HCT116 (cell line): Measurements from ENCODE around the gene ZHX3. TPM values are rescaled to one million over a fixed set of nuclear protein-coding genes. Genes with fewer than 3 reads are reported as not detected.

ENCODE experiments used
- ATAC-seq: fragments of 200-7000 bp; cut with Tn5 transposase; 2 replicates; pipeline ENCODE4 v1.9.1; 2020; ENCODE audit warnings: mild to moderate bottlenecking, moderate library complexity
- BruUV-seq: library from RNA; stranded (reverse); fragments of 400-500 nt; replicated peaks from 2 replicates; lab custom pipeline; 2021; lab: Mats Ljungman, UMichigan
- CTCF ChIA-PET: fragments of 300-600 bp; sonication (Branson Sonifier 250); formaldehyde crosslinking; loops from one replicate; lab custom pipeline; 2021; ENCODE audit warnings: antibody characterized with exemption; lab: Charles Lee
- POLR2A ChIA-PET: fragments of 300-600, 350-600 bp; sonication (Branson Sonifier 250); formaldehyde crosslinking; loops from one replicate; lab custom pipeline; 2021; ENCODE audit warnings: antibody characterized with exemption; lab: Charles Lee
- RAD21 ChIA-PET, 2 experiments: fragments of 300-600 bp; sonication (Branson Sonifier 250); formaldehyde crosslinking; loops; one replicate each; lab custom pipeline; 2023; ENCODE audit warnings: low total read pairs in 2 of 2; ENCODE audit not compliant: uncharacterized antibody in 2 of 2, unreplicated experiment in 2 of 2, low non-redundant PET in 1 of 2; lab: Charles Lee
- DNase-seq: peaks from one replicate; pipeline ENCODE4 v3.0.0-alpha.2; 2010; ENCODE audit warnings: low read depth, low spot score
- H2AFZ ChIP-seq: fragments of 200-600 bp; shearing (Covaris generic), sonication (generic); 2 replicates; pipeline ENCODE4 v1.6.1; 2017; ENCODE audit warnings: low read depth, mixed run types, mixed read lengths, antibody characterized with exemption, low read length; ENCODE audit not compliant: poor library complexity, severe bottlenecking
- H3K27ac ChIP-seq: 2 replicates; pipeline ENCODE4 v1.5.1; 2012; ENCODE audit warnings: low read depth, low read length
- H3K27me3 ChIP-seq: fragments of 200-600 bp; sonication (generic); 2 replicates; pipeline ENCODE4 v1.6.1; 2016; ENCODE audit warnings: mixed run types, low read length, mixed read lengths; ENCODE audit not compliant: insufficient read depth
- H3K36me3 ChIP-seq, 2 experiments: fragments of 200-500 bp in 1 of 2; fragments of 200-600 bp in 1 of 2; sonication (Bioruptor generic) in 1 of 2; sonication (generic) in 1 of 2; 2 replicates each; pipeline versions ENCODE4 v1.5.1 to v1.6.1; 2014 to 2016; ENCODE audit warnings: low read length in 2 of 2, inconsistent platforms in 1 of 2, mixed read lengths in 1 of 2, mixed run types in 1 of 2; ENCODE audit not compliant: insufficient read depth in 2 of 2, control insufficient read depth in 1 of 2
- H3K4me1 ChIP-seq, 2 experiments: fragments of 200-600 bp in 1 of 2; sonication (generic) in 1 of 2; 2 replicates each; pipeline versions ENCODE4 v1.5.1 to v1.6.1; 2012 to 2017; ENCODE audit warnings: low read length in 2 of 2, inconsistent platforms in 1 of 2, mild to moderate bottlenecking in 1 of 2, mixed read lengths in 1 of 2, mixed run types in 1 of 2, moderate library complexity in 1 of 2; ENCODE audit not compliant: insufficient read depth in 2 of 2, control insufficient read depth in 1 of 2
- H3K4me2 ChIP-seq: fragments of 200-600 bp; sonication (generic); 2 replicates; pipeline ENCODE4 v1.6.1; 2017; ENCODE audit warnings: mixed run types, low read length, mixed read lengths
- H3K4me3 ChIP-seq, 2 experiments: fragments of 200-600 bp in 1 of 2; sonication (generic) in 1 of 2; replicated peaks in 1 of 2; 2 replicates each; pipeline ENCODE4 v1.5.1; 2011 to 2016; ENCODE audit warnings: low read length in 2 of 2, control low read depth in 1 of 2, low read depth in 1 of 2, mild to moderate bottlenecking in 1 of 2, mixed read lengths in 1 of 2, mixed run types in 1 of 2
- H3K79me2 ChIP-seq: fragments of 200-600 bp; sonication (generic); 2 replicates; pipeline ENCODE4 v1.6.1; 2017; ENCODE audit warnings: mild to moderate bottlenecking, mixed run types, low read length, moderate library complexity, mixed read lengths; ENCODE audit not compliant: insufficient read depth
- H3K9ac ChIP-seq: fragments of 200-600 bp; sonication (generic); 2 replicates; pipeline ENCODE4 v1.6.1; 2016; ENCODE audit warnings: low read length, mixed read lengths
- H3K9me2 ChIP-seq: fragments of 200-600 bp; sonication (generic), shearing (Covaris generic); 2 replicates; pipeline ENCODE4 v1.6.1; 2017; ENCODE audit warnings: mixed run types, mild to moderate bottlenecking, moderate library complexity; ENCODE audit not compliant: insufficient read depth
- H3K9me3 ChIP-seq, 2 experiments: fragments of 200-500 bp in 1 of 2; fragments of 200-600 bp in 1 of 2; sonication (Bioruptor generic) in 1 of 2; sonication (generic) in 1 of 2; 2 replicates each; pipeline ENCODE4 v1.6.1; 2014 to 2017; ENCODE audit warnings: low read length in 2 of 2, mixed read lengths in 2 of 2, inconsistent platforms in 1 of 2, low read depth in 1 of 2, mild to moderate bottlenecking in 1 of 2, mixed run types in 1 of 2, moderate library complexity in 1 of 2; ENCODE audit not compliant: control insufficient read depth in 1 of 2, insufficient read depth in 1 of 2
- H4K20me1 ChIP-seq: fragments of 200-600 bp; sonication (generic), shearing (Covaris generic); 2 replicates; pipeline ENCODE4 v1.6.1; 2017; ENCODE audit warnings: mixed run types, mild to moderate bottlenecking, moderate library complexity; ENCODE audit not compliant: insufficient read depth
- ATF3 ChIP-seq: IDR thresholded peaks from 2 replicates; pipeline ENCODE4 v1.6.1; 2012
- CBX3 ChIP-seq: IDR thresholded peaks from 2 replicates; pipeline ENCODE4 v1.6.1; 2012; ENCODE audit warnings: low read depth
- CEBPB ChIP-seq: IDR thresholded peaks from 2 replicates; pipeline ENCODE4 v1.6.1; 2012; ENCODE audit warnings: low read depth
- CTCF ChIP-seq, 3 experiments: fragments of 200-600 bp in 1 of 3; sonication (generic) in 1 of 3; IDR thresholded peaks in 2 of 3; conservative IDR thresholded peaks in 1 of 3; 2 replicates each; pipeline ENCODE4 v1.5.1; 2012 to 2017; ENCODE audit warnings: low read depth in 2 of 3, low read length in 2 of 3, antibody characterized with exemption in 1 of 3, borderline replicate concordance in 1 of 3, control low read depth in 1 of 3, mild to moderate bottlenecking in 1 of 3, mixed read lengths in 1 of 3, mixed run types in 1 of 3, moderate library complexity in 1 of 3; ENCODE audit not compliant: insufficient read depth in 1 of 3
- EZH2 ChIP-seq: fragments of 200-600 bp; sonication (generic); IDR thresholded peaks from 2 replicates; pipeline ENCODE4 v1.6.1; 2017; ENCODE audit warnings: antibody characterized with exemption, mixed run types
- EZH2phosphoT487 ChIP-seq: fragments of 200-600 bp; IDR thresholded peaks from 2 replicates; pipeline ENCODE4 v1.6.1; 2018; ENCODE audit warnings: antibody characterized with exemption, borderline replicate concordance
- FOSL1 ChIP-seq: IDR thresholded peaks from 2 replicates; pipeline ENCODE4 v1.6.1; 2012; ENCODE audit warnings: low read depth
- JUND ChIP-seq: IDR thresholded peaks from 2 replicates; pipeline ENCODE4 v1.6.1; 2012
- POLR2A ChIP-seq: IDR thresholded peaks from 2 replicates; pipeline ENCODE4 v1.7.0; 2011; ENCODE audit warnings: borderline replicate concordance; ENCODE audit not compliant: insufficient read depth, insufficient read length; ENCODE audit errors: extremely low read depth
- REST ChIP-seq: IDR thresholded peaks from 2 replicates; pipeline ENCODE4 v1.6.1; 2012; ENCODE audit warnings: low read depth
- SIN3A ChIP-seq: IDR thresholded peaks from 2 replicates; pipeline ENCODE4 v1.6.1; 2012; ENCODE audit warnings: low read depth
- SP1 ChIP-seq: IDR thresholded peaks from 2 replicates; pipeline ENCODE4 v1.6.1; 2012; ENCODE audit warnings: low read depth
- SRF ChIP-seq: IDR thresholded peaks from 2 replicates; pipeline ENCODE4 v1.6.1; 2012; ENCODE audit warnings: low read depth
- ZBTB33 ChIP-seq: IDR thresholded peaks from 2 replicates; pipeline ENCODE4 v1.6.1; 2011; ENCODE audit warnings: mild to moderate bottlenecking, low read length, moderate library complexity; ENCODE audit not compliant: insufficient replicate concordance; ENCODE audit errors: extremely low read depth
- ZFX ChIP-seq: fragments of 450-650 bp; IDR thresholded peaks from 2 replicates; pipeline ENCODE4 v1.6.1; 2017
- ZNF274 ChIP-seq: fragments of 200-500 bp; sonication (Bioruptor generic); IDR thresholded peaks from 2 replicates; pipeline ENCODE4 v1.6.1; 2014; ENCODE audit warnings: mild to moderate bottlenecking, low read depth, low read length, inconsistent platforms
- intact Hi-C: fragments of 100-400 bp; cut with micrococcal nuclease; formaldehyde crosslinking; loops from 2 replicates; pipeline ENCODE4 v1.10.0; 2022
- total RNA-seq: library from RNA; stranded (reverse); gene quantifications from one replicate; pipeline ENCODE4 v1.2.1, GENCODE V29; 2021; ENCODE audit not compliant: unreplicated experiment

ZHX3 gene
- total RNA-seq, 1 experiment from 2014 or later, result 13.3 TPM

- ChIA-PET POLR2A (no interaction called here), CTCF (no interaction called here), RAD21 (no interaction called here)
- H3K27me3 ChIP-seq, result no peaks in the 10 kb centered on the region
- no peak overlapping the region for H3K4me2 ChIP-seq
- H3K9ac ChIP-seq, result no peak overlapping the region
- H3K79me2 ChIP-seq, result no peaks in the 10 kb centered on the region
- H2AFZ ChIP-seq, result no peak overlapping the region
- ATAC-seq (no peak), DNase-seq (no peak)
- no peaks in the 10 kb centered on the region for H3K36me3 ChIP-seq
- H3K27ac ChIP-seq, result no peak overlapping the region
- H3K4me1 ChIP-seq, result no peaks in the 10 kb centered on the region
- H3K9me3 ChIP-seq, result no peaks in the 10 kb centered on the region
- intact Hi-C loops, result no loop called here
- no peaks in the 10 kb centered on the region for H3K9me2 ChIP-seq
- BruUV-seq, result no TSS peak
- no peak overlapping the region for H3K4me3 ChIP-seq
- TF ChIP-seq EZH2 (no peak), FOSL1 (no peak), REST (no peak), ZNF274 (no peak), CEBPB (no peak), SIN3A (no peak), EZH2phosphoT487 (no peak), CBX3 (no peak), ATF3 (no peak), ZFX (no peak), SP1 (no peak), SRF (no peak), POLR2A (no peak), ZBTB33 (no peak), JUND (no peak), CTCF (IDR thresholded peaks at IDR 0.05 in 2 of 3, conservative IDR thresholded peaks at IDR 0.05 in 1 of 3; ENCODE audit: borderline replicate concordance in 1 of 3, insufficient read depth in 1 of 3, low read depth in 2 of 3, low read length in 2 of 3) (no peak)
- TF ChIP-seq, all 23 proteins: peak for 0
- no peaks in the 10 kb centered on the region for H4K20me1 ChIP-seq
These were observed 92.4 kb downstream of the ZHX3 start for GRCh38 chr20:41225091-41225490.
